ENCODE data around the gene TFB1M. TPM values are rescaled to one million over a fixed set of nuclear protein-coding genes. Genes with fewer than 3 reads are reported as not detected.
"Not testable (repeated sequence)": the region's sequence is repeated elsewhere in the genome, so short reads cannot be mapped to it uniquely, and the experiment has no call there.

The TFB1M gene
- total RNA-seq (10 to 100 TPM; 23.0 to 27.9 TPM), polyA plus RNA-seq (10 to 100 TPM in 1 of 2 donors, 1 to 10 TPM in 1; 9.7 to 15.0 TPM)
- long read RNA-seq, donor 1, transcript TFB1M-201 (7 exons, 1,424 nt) = major isoform, 5 of 5 reads
- long read RNA-seq, donor 1, partial matches to known transcripts = 0 of 5 reads
- long read RNA-seq, donor 1, other reads (novel, unspliced or antisense) = 0 of 5 reads
- long read RNA-seq, donor 2, partial matches to known transcripts = 0 of 2 reads
- long read RNA-seq, donor 2, other reads (novel, unspliced or antisense) = 0 of 2 reads
- long read RNA-seq, donor 3, partial matches to known transcripts = 0 of 2 reads
- long read RNA-seq, donor 3, other reads (novel, unspliced or antisense) = 0 of 2 reads
- long read RNA-seq, donor 4, partial matches to known transcripts = 0 of 1 reads
- long read RNA-seq, donor 4, other reads (novel, unspliced or antisense) = 0 of 1 reads
- long read RNA-seq, donor 5, transcript TFB1M-201 (7 exons, 1,424 nt) = major isoform, 7 of 7 reads
- long read RNA-seq, donor 5, partial matches to known transcripts = 0 of 7 reads
- long read RNA-seq, donor 5, other reads (novel, unspliced or antisense) = 0 of 7 reads

GRCh38 chr6:155314092-155314772 is at the start of gene TFB1M:
TFB1M (minus strand) TSS chr6:155314484; CDS start chr6:155314428, 56 bp downstream.
- no peak for TF ChIP-seq CTCF (IDR thresholded peaks at IDR 0.05; ENCODE audit: control extremely low read depth, extremely low read depth)
- 0% methylated on average over 52 of the region's 52 CpGs for WGBS, 2 donors
- H3K36me3 ChIP-seq (ENCODE audit: control insufficient read depth in 4 of 4, insufficient read depth in 4 of 4, low read length in 4 of 4) = peaks cover 0 to 6% (median 3%) of the 10 kb centered on the region in 4 donors
- H3K9me3 ChIP-seq (ENCODE audit: control insufficient read depth in 4 of 4, insufficient read depth in 3 of 4, low read length in 3 of 4) = no peaks in the 10 kb centered on the region
- H3K27ac ChIP-seq (ENCODE audit: low read depth in 1 of 2, low read length in 1 of 2) = peak within 1 kb of the TSS; percentile 82 to 92
- H3K27me3 ChIP-seq (ENCODE audit: control insufficient read depth in 3 of 3, insufficient read depth in 3 of 3, low read length in 2 of 3) = no peaks in the 10 kb centered on the region
- peak within 1 kb of the TSS; percentile 70 to 89 for H3K9ac ChIP-seq (ENCODE audit: insufficient read depth in 1 of 2, low read length in 2 of 2)
- H3K4me3 ChIP-seq = peak within 1 kb of the TSS; percentile 92
- peaks cover 0 to 7% (median 3%) of the 10 kb centered on the region in 5 donors for H3K4me1 ChIP-seq (ENCODE audit: control insufficient read depth in 5 of 5, insufficient read depth in 5 of 5, low read length in 5 of 5)
- ATAC-seq (ENCODE audit: insufficient read depth, low FRiP score) (peak; percentile 99), DNase-seq (peak; percentile 99)

GRCh38 chr6:155364021-155364420 is 49.7 kb upstream of the TFB1M start:
- not testable (repeated sequence) for DNase-seq

GRCh38 chr6:155362968-155363632 is 48.8 kb upstream of the TFB1M start:
- not testable (repeated sequence) for H3K27me3 ChIP-seq (ENCODE audit: control insufficient read depth in 3 of 3, insufficient read depth in 3 of 3, low read length in 2 of 3); H3K9me3 ChIP-seq (ENCODE audit: control insufficient read depth in 4 of 4, insufficient read depth in 3 of 4, low read length in 3 of 4); H3K9ac ChIP-seq (ENCODE audit: insufficient read depth in 1 of 2, low read length in 2 of 2); DNase-seq; H3K4me3 ChIP-seq; H3K36me3 ChIP-seq (ENCODE audit: control insufficient read depth in 4 of 4, insufficient read depth in 4 of 4, low read length in 4 of 4); H3K27ac ChIP-seq (ENCODE audit: low read depth in 1 of 2, low read length in 1 of 2); H3K4me1 ChIP-seq (ENCODE audit: control insufficient read depth in 5 of 5, insufficient read depth in 5 of 5, low read length in 5 of 5); ATAC-seq (ENCODE audit: insufficient read depth, low FRiP score)
- WGBS, 2 donors = 96 to 97% methylated on average over 30 to 37 of the region's 39 CpGs

More at GRCh38 chr6:155364021-155364420, 49.7 kb upstream of the TFB1M start:
- 58 to 71% methylated on average over 12 of the region's 12 CpGs for WGBS, 2 donors
- not testable (repeated sequence) for H3K36me3 ChIP-seq (ENCODE audit: control insufficient read depth in 4 of 4, insufficient read depth in 4 of 4, low read length in 4 of 4); ATAC-seq (ENCODE audit: insufficient read depth, low FRiP score); H3K4me1 ChIP-seq (ENCODE audit: control insufficient read depth in 5 of 5, insufficient read depth in 5 of 5, low read length in 5 of 5); H3K9ac ChIP-seq (ENCODE audit: insufficient read depth in 1 of 2, low read length in 2 of 2); H3K4me3 ChIP-seq; H3K9me3 ChIP-seq (ENCODE audit: control insufficient read depth in 4 of 4, insufficient read depth in 3 of 4, low read length in 3 of 4); H3K27ac ChIP-seq (ENCODE audit: low read depth in 1 of 2, low read length in 1 of 2); H3K27me3 ChIP-seq (ENCODE audit: control insufficient read depth in 3 of 3, insufficient read depth in 3 of 3, low read length in 2 of 3)

GRCh38 chr6:155354167-155354566 is 39.9 kb upstream of the TFB1M start:
- ATAC-seq (ENCODE audit: insufficient read depth, low FRiP score) = no peak

More at GRCh38 chr6:155354167-155354566, 39.9 kb upstream of the TFB1M start:
- Histone ChIP-seq H3K27ac (ENCODE audit: low read depth in 1 of 2, low read length in 1 of 2) (no peak overlapping the region), H3K4me3 (no peak overlapping the region), H3K4me1 (ENCODE audit: control insufficient read depth in 5 of 5, insufficient read depth in 5 of 5, low read length in 5 of 5) (no peaks in the 10 kb centered on the region), H3K9me3 (ENCODE audit: control insufficient read depth in 4 of 4, insufficient read depth in 3 of 4, low read length in 3 of 4) (peaks cover 0 to 8% (median 2%) of the 10 kb centered on the region in 4 donors), H3K27me3 (ENCODE audit: control insufficient read depth in 3 of 3, insufficient read depth in 3 of 3, low read length in 2 of 3) (no peaks in the 10 kb centered on the region), H3K9ac (ENCODE audit: insufficient read depth in 1 of 2, low read length in 2 of 2) (no peak overlapping the region), H3K36me3 (ENCODE audit: control insufficient read depth in 4 of 4, insufficient read depth in 4 of 4, low read length in 4 of 4) (no peaks in the 10 kb centered on the region)
- no peak for TF ChIP-seq CTCF (IDR thresholded peaks at IDR 0.05; ENCODE audit: control extremely low read depth, extremely low read depth)
- DNase-seq = no peak

Data from lung (tissue), 16 donors.